ENCODE measurements around the gene PPP6R2. TPM values are rescaled to one million over a fixed set of nuclear protein-coding genes. Genes with fewer than 3 reads are reported as not detected.

PPP6R2 gene
- total RNA-seq, 1 experiment from 2014 or later = 61.3 TPM

- H3K4me1 ChIP-seq (ENCODE audit: control insufficient read depth in 1 of 2, insufficient read depth in 2 of 2, low read length in 2 of 2) = no peaks in the 10 kb centered on the region
- no peak overlapping the region for H2AFZ ChIP-seq (ENCODE audit: low read depth, low read length, poor library complexity, severe bottlenecking)
- ATAC-seq (no peak), DNase-seq (ENCODE audit: low read depth, low spot score) (no peak)
- no peaks in the 10 kb centered on the region for H3K9me2 ChIP-seq (ENCODE audit: insufficient read depth)
- no peak for TF ChIP-seq ZBTB33 (IDR thresholded peaks at IDR 0.05; ENCODE audit: extremely low read depth, insufficient replicate concordance, low read length)
- no peak for TF ChIP-seq EGR1 (IDR thresholded peaks at IDR 0.05; ENCODE audit: low read depth)
- TF ChIP-seq EZH2phosphoT487 (IDR thresholded peaks at IDR 0.05; ENCODE audit: borderline replicate concordance) = no peak
- no peak for TF ChIP-seq FOSL1 (IDR thresholded peaks at IDR 0.05; ENCODE audit: low read depth)
- no peak for TF ChIP-seq SRF (IDR thresholded peaks at IDR 0.05; ENCODE audit: low read depth)
- TF ChIP-seq CTCF (IDR thresholded peaks at IDR 0.05 in 2 of 3, conservative IDR thresholded peaks at IDR 0.05 in 1 of 3; ENCODE audit: borderline replicate concordance in 1 of 3, insufficient read depth in 1 of 3, low read depth in 2 of 3, low read length in 2 of 3) = no peak
- TF ChIP-seq ZNF274 (IDR thresholded peaks at IDR 0.05; ENCODE audit: low read depth, low read length) = no peak
- TF ChIP-seq, protein P1, sequence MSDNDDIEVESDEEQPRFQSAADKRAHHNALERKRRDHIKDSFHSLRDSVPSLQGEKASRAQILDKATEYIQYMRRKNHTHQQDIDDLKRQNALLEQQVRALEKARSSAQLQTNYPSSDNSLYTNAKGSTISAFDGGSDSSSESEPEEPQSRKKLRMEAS (IDR thresholded peaks at IDR 0.05) = no peak
- no peak for TF ChIP-seq POLR2AphosphoS5 (IDR thresholded peaks at IDR 0.05; ENCODE audit: low read depth, low read length)
- no peak for TF ChIP-seq SIN3A (IDR thresholded peaks at IDR 0.05; ENCODE audit: low read depth)
- intact Hi-C loops (cut with micrococcal nuclease) = no loop called here
- no peaks in the 10 kb centered on the region for H4K20me1 ChIP-seq (ENCODE audit: insufficient read depth)
- H3K4me2 ChIP-seq (ENCODE audit: low read length) = no peak overlapping the region
- no peak overlapping the region for H3K9ac ChIP-seq (ENCODE audit: low read length)
- H3K4me3 ChIP-seq (replicated peaks in 1 of 2; ENCODE audit: low read depth in 1 of 2, low read length in 2 of 2) = no peak overlapping the region
- CTCF ChIA-PET = no interaction called here
- no peak overlapping the region for H3K27ac ChIP-seq (ENCODE audit: low read depth, low read length)
- no TSS peak for BruUV-seq (replicated peaks)
- RAD21 ChIA-PET (ENCODE audit: low non-redundant PET in 1 of 2, low total read pairs in 2 of 2, uncharacterized antibody in 2 of 2, unreplicated experiment in 2 of 2) = no interaction called here
- no peaks in the 10 kb centered on the region for H3K79me2 ChIP-seq (ENCODE audit: insufficient read depth, low read length)
- H3K36me3 ChIP-seq (ENCODE audit: control insufficient read depth in 1 of 2, insufficient read depth in 2 of 2, low read length in 2 of 2) = peaks cover 53 to 59% of the 10 kb centered on the region in 2 experiments
- POLR2A ChIA-PET = no interaction called here
- no peaks in the 10 kb centered on the region for H3K9me3 ChIP-seq (ENCODE audit: control insufficient read depth in 1 of 2, insufficient read depth in 1 of 2, low read depth in 1 of 2, low read length in 2 of 2)
- H3K27me3 ChIP-seq (ENCODE audit: insufficient read depth, low read length) = no peaks in the 10 kb centered on the region
Measured at GRCh38 chr22:50419116-50419515, 76.0 kb downstream of the PPP6R2 start.
